ENCODE results near the gene SCNN1B. TPM values are rescaled to one million over a fixed set of nuclear protein-coding genes. Genes with fewer than 3 reads are reported as not detected.
A peak's percentile ranks its signal among the peaks of the same experiment; 100 is the strongest.

SCNN1B gene
- total RNA-seq, 4 donors from 2014 or later: 142 to 729 (median 556) TPM

- Histone ChIP-seq H3K9me3 (no peaks in the 10 kb centered on the region), H3K4me3 (no peak overlapping the region), H3K4me1 (peaks cover 7 to 35% (median 16%) of the 10 kb centered on the region in 4 donors), H3K27ac (peak overlapping the region in 1 of 4 donors; percentile 74), H3K36me3 (no peaks in the 10 kb centered on the region), H3K27me3 (no peaks in the 10 kb centered on the region)
- 69% methylated on average over 4 of the region's 4 CpGs for WGBS, 2 donors (ENCODE audit: low coverage in 1 of 2)
- intact Hi-C loops (cut with DNase I; ENCODE audit: low total_unique reads): no loop called here
- DNase-seq: no peak
- in situ Hi-C loops (cut with MboI; ENCODE audit: low pct_ligation_motif_present in 1 of 4, low pct_unique_long_range_greater_than_20kb in 1 of 4, low sequenced_read_pairs in 3 of 4): no loop called here
- TF ChIP-seq CTCF (IDR thresholded peaks at IDR 0.05) (no peak), EP300 (IDR thresholded peaks at IDR 0.05; ENCODE audit: low read depth) (no peak), POLR2AphosphoS5 (IDR thresholded peaks at IDR 0.05) (no peak), POLR2A (IDR thresholded peaks at IDR 0.05) (no peak)
Observed at GRCh38 chr16:23255000-23255399, 47.1 kb upstream of the SCNN1B start.

- Histone ChIP-seq H3K27ac (peak overlapping the region; percentile 54 to 83 (median 80)), H3K9me3 (no peaks in the 10 kb centered on the region), H3K27me3 (no peaks in the 10 kb centered on the region), H3K4me3 (no peak overlapping the region), H3K36me3 (no peaks in the 10 kb centered on the region), H3K4me1 (peaks cover 7 to 36% (median 17%) of the 10 kb centered on the region in 4 donors)
- DNase-seq: peak; percentile 52
- in situ Hi-C loops (cut with MboI; ENCODE audit: low pct_ligation_motif_present in 1 of 4, low pct_unique_long_range_greater_than_20kb in 1 of 4, low sequenced_read_pairs in 3 of 4) (no loop called here), intact Hi-C loops (cut with DNase I; ENCODE audit: low total_unique reads) (no loop called here)
- WGBS, 2 donors (ENCODE audit: low coverage in 1 of 2): 42 to 44% methylated on average over 3 of the region's 3 CpGs
- TF ChIP-seq POLR2AphosphoS5 (IDR thresholded peaks at IDR 0.05) (peak in 2 of 3 donors; percentile 71 to 72), EP300 (IDR thresholded peaks at IDR 0.05; ENCODE audit: low read depth) (peak; percentile 98), POLR2A (IDR thresholded peaks at IDR 0.05) (no peak), CTCF (IDR thresholded peaks at IDR 0.05) (peak in 2 of 5 experiments; percentile 37 to 39)
Observed at GRCh38 chr16:23256440-23256839, 45.7 kb upstream of the SCNN1B start.

- H3K4me3 ChIP-seq: no peak overlapping the region
- WGBS, 2 donors (ENCODE audit: low coverage in 1 of 2): 40 to 63% methylated on average over 1 of the region's 1 CpG
- peaks cover 7 to 46% (median 25%) of the 10 kb centered on the region in 4 donors for H3K4me1 ChIP-seq
- H3K9me3 ChIP-seq: no peaks in the 10 kb centered on the region
- DNase-seq: no peak
- intact Hi-C loops (cut with DNase I; ENCODE audit: low total_unique reads) (no loop called here), in situ Hi-C loops (cut with MboI; ENCODE audit: low pct_ligation_motif_present in 1 of 4, low pct_unique_long_range_greater_than_20kb in 1 of 4, low sequenced_read_pairs in 3 of 4) (no loop called here)
- H3K27me3 ChIP-seq: no peaks in the 10 kb centered on the region
- H3K27ac ChIP-seq: peak overlapping the region; percentile 75 to 83 (median 80)
- no peaks in the 10 kb centered on the region for H3K36me3 ChIP-seq
- no peak for TF ChIP-seq POLR2A (IDR thresholded peaks at IDR 0.05)
- TF ChIP-seq CTCF (IDR thresholded peaks at IDR 0.05): no peak
- no peak for TF ChIP-seq EP300 (IDR thresholded peaks at IDR 0.05; ENCODE audit: low read depth)
- no peak for TF ChIP-seq POLR2AphosphoS5 (IDR thresholded peaks at IDR 0.05)
Observed at GRCh38 chr16:23257682-23258081, 44.4 kb upstream of the SCNN1B start.

GRCh38 chr16:23258919-23259237 lies 43.2 kb upstream of the SCNN1B start:
- peaks cover 7 to 46% (median 25%) of the 10 kb centered on the region in 4 donors for H3K4me1 ChIP-seq
- H3K4me3 ChIP-seq: no peak overlapping the region
- peak overlapping the region; percentile 75 to 83 (median 79) for H3K27ac ChIP-seq
- peak; percentile 55 for DNase-seq
- in situ Hi-C loops (cut with MboI; ENCODE audit: low pct_ligation_motif_present in 1 of 4, low pct_unique_long_range_greater_than_20kb in 1 of 4, low sequenced_read_pairs in 3 of 4) (no loop called here), intact Hi-C loops (cut with DNase I; ENCODE audit: low total_unique reads) (no loop called here)
- H3K9me3 ChIP-seq: no peaks in the 10 kb centered on the region
- WGBS, 2 donors (ENCODE audit: low coverage in 1 of 2): 79 to 100% methylated on average over 1 to 2 of the region's 2 CpGs
- no peak for TF ChIP-seq EP300 (IDR thresholded peaks at IDR 0.05; ENCODE audit: low read depth)
- TF ChIP-seq CTCF (IDR thresholded peaks at IDR 0.05): peak in 2 of 5 experiments; percentile 8 to 27
- no peaks in the 10 kb centered on the region for H3K27me3 ChIP-seq
- no peaks in the 10 kb centered on the region for H3K36me3 ChIP-seq
